GM12878 (cell line): ENCODE measurements around the gene AKAP13. TPM values are rescaled to one million over a fixed set of nuclear protein-coding genes. Genes with fewer than 3 reads are reported as not detected.

ENCODE experiments used
- ATAC-seq: fragments of 200-7000 bp; cut with Tn5 transposase; 3 replicates; pipeline ENCODE4 v1.9.1; 2020; ENCODE audit warnings: mild to moderate bottlenecking, moderate library complexity
- BruUV-seq: library from RNA; stranded (reverse); fragments of 400-500 nt; replicated peaks from 2 replicates; lab custom pipeline; 2021; lab: Mats Ljungman, UMichigan
- CTCF ChIA-PET: fragments of 300-600 bp; sonication (Branson Sonifier 250); formaldehyde crosslinking; extraction: SDS; loops from one replicate; lab custom pipeline; 2021; ENCODE audit warnings: inconsistent platforms; lab: Yijun Ruan, JAX
- POLR2A ChIA-PET: fragments of 350-600 bp; formaldehyde crosslinking; extraction: SDS; loops from one replicate; lab custom pipeline; 2021; ENCODE audit warnings: inconsistent platforms; lab: Charles Lee
- RAD21 ChIA-PET: fragments of 300-600 bp; sonication (Branson Sonifier 250); formaldehyde crosslinking; loops from one replicate; lab custom pipeline; 2023; ENCODE audit warnings: antibody characterized with exemption; ENCODE audit not compliant: unreplicated experiment; lab: Charles Lee
- SMC1A ChIA-PET: fragments of 300-600 bp; sonication (Branson Sonifier 250); formaldehyde crosslinking; loops from one replicate; lab custom pipeline; 2023; ENCODE audit not compliant: unreplicated experiment, uncharacterized antibody; lab: Charles Lee
- DNase-seq: peaks from one replicate; pipeline ENCODE4 v3.0.0-alpha.2; 2011; ENCODE audit warnings: low read depth, low spot score
- FAIRE-seq: peaks from 3 replicates; lab custom pipeline; 2011; peaks lifted over from hg19 to GRCh38; lab: Jason Lieb, UNC
- H2AFZ ChIP-seq: 2 replicates; pipeline ENCODE4 v1.6.0; 2011; ENCODE audit warnings: low read depth, low read length, control low read depth; ENCODE audit not compliant: control insufficient read depth
- H3K27ac ChIP-seq: 2 replicates; pipeline ENCODE4 v1.5.1; 2011; ENCODE audit warnings: control low read depth; ENCODE audit not compliant: control insufficient read depth, insufficient read depth
- H3K27me3 ChIP-seq, 2 experiments: replicated peaks in 1 of 2; 2 replicates each; pipeline versions ENCODE4 v1.6.0 to v1.6.1; 2011; ENCODE audit warnings: low read length in 1 of 2; ENCODE audit not compliant: control insufficient read depth in 2 of 2, insufficient read depth in 2 of 2
- H3K36me3 ChIP-seq, 2 experiments: 2 replicates each; pipeline ENCODE4 v1.5.1; 2011; ENCODE audit warnings: low read length in 1 of 2; ENCODE audit not compliant: control insufficient read depth in 2 of 2, insufficient read depth in 2 of 2
- H3K4me1 ChIP-seq: 2 replicates; pipeline ENCODE4 v1.6.1; 2011; ENCODE audit warnings: mild to moderate bottlenecking, low read length, moderate library complexity, mixed read lengths; ENCODE audit not compliant: control insufficient read depth, insufficient read depth
- H3K4me2 ChIP-seq: 2 replicates; pipeline ENCODE4 v1.6.0; 2011; ENCODE audit warnings: control low read depth; ENCODE audit not compliant: control insufficient read depth, insufficient read depth
- H3K4me3 ChIP-seq: fragments of 200-600 bp; sonication (generic); 2 replicates; pipeline ENCODE4 v1.5.1; 2016
- H3K79me2 ChIP-seq: 2 replicates; pipeline ENCODE4 v1.6.0; 2011; ENCODE audit warnings: low read length; ENCODE audit not compliant: control insufficient read depth, insufficient read depth
- H3K9ac ChIP-seq: 2 replicates; pipeline ENCODE4 v1.8.0; 2011; ENCODE audit warnings: low read length, control low read depth, mixed read lengths; ENCODE audit not compliant: control insufficient read depth, insufficient read depth
- H3K9me3 ChIP-seq: replicated peaks from 3 replicates; pipeline ENCODE4 v1.5.1; 2011; ENCODE audit warnings: mild to moderate bottlenecking, low read length; ENCODE audit not compliant: control insufficient read depth, insufficient read depth
- H4K20me1 ChIP-seq: 2 replicates; pipeline ENCODE4 v1.6.0; 2011; ENCODE audit not compliant: control insufficient read depth, insufficient read depth
- BCL3 ChIP-seq: IDR thresholded peaks from 2 replicates; pipeline ENCODE4 v1.6.1; 2011; ENCODE audit warnings: borderline replicate concordance, low read depth, mild to moderate bottlenecking, moderate library complexity, low read length; ENCODE audit not compliant: insufficient read depth, poor library complexity, severe bottlenecking
- BCLAF1 ChIP-seq: fragments of 450-650 bp; IDR thresholded peaks from 2 replicates; pipeline ENCODE4 v1.6.1; 2017; ENCODE audit warnings: antibody characterized with exemption, mild to moderate bottlenecking, moderate library complexity
- CBX3 ChIP-seq: fragments of 200-600 bp; sonication (generic); IDR thresholded peaks from 2 replicates; pipeline ENCODE4 v1.6.1; 2016; ENCODE audit warnings: low read depth, borderline replicate concordance
- EP300 ChIP-seq, 2 experiments: fragments of 150-350 bp in 1 of 2; IDR thresholded peaks; 2 replicates each; pipeline ENCODE4 v1.6.1; 2011 to 2012; ENCODE audit warnings: low read depth in 2 of 2, low read length in 2 of 2, borderline replicate concordance in 1 of 2, improper control_type of control experiment in 1 of 2, inconsistent platforms in 1 of 2; ENCODE audit not compliant: control insufficient read depth in 1 of 2
- NFXL1 ChIP-seq: fragments of 450-650 bp; IDR thresholded peaks from 2 replicates; pipeline ENCODE4 v1.6.1; 2017; ENCODE audit warnings: antibody characterized with exemption, mild to moderate bottlenecking, borderline replicate concordance
- POLR2AphosphoS2 ChIP-seq: IDR thresholded peaks from 2 replicates; pipeline ENCODE4 v1.6.1; 2011; ENCODE audit warnings: low read depth, mild to moderate bottlenecking, low read length, improper control_type of control experiment, moderate library complexity
- RAD21 ChIP-seq: IDR thresholded peaks from 2 replicates; pipeline ENCODE4 v1.6.1; 2011; ENCODE audit warnings: mild to moderate bottlenecking, low read depth, low read length, moderate library complexity; ENCODE audit not compliant: insufficient read depth
- RELA ChIP-seq: fragments of 450-650 bp; IDR thresholded peaks from 2 replicates; pipeline ENCODE4 v1.8.0; 2014; ENCODE audit warnings: borderline replicate concordance; ENCODE audit not compliant: partially characterized antibody
- SMC3 ChIP-seq: IDR thresholded peaks from 2 replicates; pipeline ENCODE4 v1.6.1; 2011; ENCODE audit warnings: low read length, improper control_type of control experiment, borderline replicate concordance
- ZBED1 ChIP-seq: IDR thresholded peaks from 2 replicates; pipeline ENCODE4 v1.6.1; 2016; ENCODE audit warnings: borderline replicate concordance
- WGBS: methylation state at CpG from one replicate; pipeline ENCODE4 v1.1.6; 2016; ENCODE audit warnings: low lambda C conversion rate; ENCODE audit not compliant: insufficient replicate concordance, insufficient coverage; ENCODE audit errors: missing lambda C conversion rate; 5-methylcytosine and 5-hydroxymethylcytosine counted together
- in situ Hi-C: fragments of 300-500 bp; cut with MboI; formaldehyde crosslinking; loops from 9 replicates; pipeline ENCODE4 v1.14.3; 2018; ENCODE audit warnings: mixed read lengths
- intact Hi-C: fragments of 100-400 bp; cut with micrococcal nuclease; formaldehyde crosslinking; loops from one replicate; pipeline ENCODE4 v1.14.2; 2022; ENCODE audit not compliant: unreplicated experiment
- polyA plus RNA-seq, 11 experiments: library from polyadenylated mRNA; depleted of rRNA in 4 of 11; unstranded in 6 of 11; stranded (reverse) in 5 of 11; fragments of >200 nt; fragmentation: Nextera tagmentation in 4 of 11; fragmentation: Illumina TruSeq in 1 of 11; extraction: Ambion mirVana in 4 of 11; extraction: Trizol in 1 of 11; gene quantifications; 1 replicate in 1 of 11; 2 replicates in 10 of 11; pipeline versions ENCODE4 v1.2.1 to v1.2.3, GENCODE V29; 2011 to 2016; ENCODE audit warnings: inconsistent platforms in 2 of 11, missing spikeins in 2 of 11, low read depth in 1 of 11
- total RNA-seq, 4 experiments: library from RNA; depleted of rRNA in 3 of 4; stranded (reverse); fragments of >200 nt in 3 of 4; fragmentation: Illumina TruSeq in 1 of 4; extraction: Trizol in 1 of 4; gene quantifications; 2 replicates each; pipeline versions ENCODE4 v1.2.1 to v1.2.3, GENCODE V29; 2013 to 2021

Gene AKAP13
- total and polyA plus RNA-seq, 10 of the 15 experiments (the other 5 are each of a cell fraction or from before 2014, with no cell fraction given): 14.4 to 74.9 (median 55.1) TPM

- 87% methylated on average over 24 of the region's 24 CpGs for WGBS
- Histone ChIP-seq H3K27ac (no peak overlapping the region), H4K20me1 (no peaks in the 10 kb centered on the region), H3K4me1 (no peaks in the 10 kb centered on the region), H3K4me3 (no peak overlapping the region), H3K79me2 (no peaks in the 10 kb centered on the region), H3K27me3 (no peaks in the 10 kb centered on the region), H2AFZ (no peak overlapping the region), H3K36me3 (no peaks in the 10 kb centered on the region; a peak in 1 of 4 replicates), H3K9ac (no peak overlapping the region)
- ChIA-PET CTCF (no interaction called here), POLR2A (no interaction called here), RAD21 (no interaction called here), SMC1A (interaction anchor here (1.1 kb wide), 1 partner anchor 36 kb away, joined by 5 read pairs; no protein-coding TSS in a partner anchor)
- FAIRE-seq (no peak), DNase-seq (no peak), ATAC-seq (no peak)
- BruUV-seq: no TSS peak
- intact Hi-C loops: no loop called here
- TF ChIP-seq EP300 (IDR thresholded peaks at IDR 0.05; ENCODE audit: borderline replicate concordance in 1 of 2, control insufficient read depth in 1 of 2, low read depth in 2 of 2, low read length in 2 of 2): no peak
- TF ChIP-seq BCLAF1: no peak
- no peak for TF ChIP-seq SMC3
- TF ChIP-seq BCL3: no peak
- no peak for TF ChIP-seq RELA
- no peak for TF ChIP-seq RAD21
- TF ChIP-seq ZBED1: no peak
- TF ChIP-seq NFXL1: no peak
- TF ChIP-seq POLR2AphosphoS2: no peak
- no peak for TF ChIP-seq CBX3
- TF ChIP-seq, all 136 proteins: peak for 0
- Histone ChIP-seq H3K4me2 (no peak overlapping the region), H3K9me3 (no peaks in the 10 kb centered on the region; the same call in 2 of the 3 replicates)
- in situ Hi-C loops: no loop called here
Observed at GRCh38 chr15:85766001-85766831, 385.8 kb downstream of the AKAP13 start.
